HCEC 1CT (cell line): ENCODE results near the gene FZD8.
A peak's percentile ranks its signal among the peaks of the same experiment; 100 is the strongest.

Experiments
- DNase-seq: peaks from one replicate; pipeline ENCODE4 v3.0.0-alpha.2; 2017

The FZD8 gene

DNA sequence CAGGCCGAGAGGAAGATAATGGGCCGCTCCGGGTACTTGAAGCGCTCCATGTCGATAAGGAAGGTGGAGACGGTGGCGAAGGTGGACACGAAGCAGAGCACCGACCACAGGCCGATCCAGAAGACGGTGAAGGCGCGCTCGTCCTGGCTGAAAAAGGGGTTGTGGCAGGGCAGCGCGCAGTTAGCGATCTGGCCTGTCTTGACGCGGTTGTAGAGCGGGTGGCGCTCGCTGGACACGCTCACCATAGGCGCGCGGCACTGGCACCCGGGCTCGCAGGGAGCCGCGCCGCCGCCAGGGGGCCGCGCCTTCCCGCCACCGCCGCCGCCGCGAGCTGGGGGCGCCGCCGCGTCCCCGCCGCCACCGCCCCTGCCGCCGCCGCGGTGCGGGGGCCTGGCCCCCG lies 1.6 kb downstream of the FZD8 start:
- peak; percentile 77 for DNase-seq

DNA sequence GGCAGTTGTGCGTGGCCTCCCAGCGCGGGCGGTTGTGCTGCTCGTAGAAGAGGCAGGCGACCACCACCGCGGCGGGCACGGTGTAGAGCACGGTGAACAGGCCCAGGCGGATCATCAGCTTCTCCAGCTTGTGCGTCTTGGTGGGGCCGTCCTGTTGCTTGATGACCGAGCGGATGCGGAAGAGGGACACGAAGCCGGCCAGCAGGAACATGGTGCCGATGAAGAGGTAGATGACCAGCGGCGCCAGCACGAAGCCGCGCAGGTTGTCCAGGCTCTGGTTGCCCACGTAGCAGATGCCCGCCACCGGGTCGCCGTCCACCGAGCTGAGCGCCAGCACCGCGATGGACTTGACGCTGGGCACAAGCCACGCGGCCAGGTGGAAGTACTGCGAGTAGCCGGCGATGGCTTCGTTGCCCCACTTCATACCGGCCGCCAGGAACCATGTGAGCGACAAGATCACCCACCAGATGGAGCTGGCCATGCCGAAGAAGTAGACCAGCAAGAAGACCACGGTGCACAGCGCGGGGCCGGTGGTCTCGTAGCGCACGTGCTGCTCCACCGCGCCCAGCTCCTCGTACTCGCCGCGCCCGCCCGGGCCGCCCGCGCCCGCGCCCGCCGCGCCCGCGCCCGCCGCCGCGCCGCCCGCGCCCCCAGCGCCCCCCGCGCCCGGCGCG lies 2.2 kb downstream of the FZD8 start:
- peak; percentile 41 for DNase-seq

DNA sequence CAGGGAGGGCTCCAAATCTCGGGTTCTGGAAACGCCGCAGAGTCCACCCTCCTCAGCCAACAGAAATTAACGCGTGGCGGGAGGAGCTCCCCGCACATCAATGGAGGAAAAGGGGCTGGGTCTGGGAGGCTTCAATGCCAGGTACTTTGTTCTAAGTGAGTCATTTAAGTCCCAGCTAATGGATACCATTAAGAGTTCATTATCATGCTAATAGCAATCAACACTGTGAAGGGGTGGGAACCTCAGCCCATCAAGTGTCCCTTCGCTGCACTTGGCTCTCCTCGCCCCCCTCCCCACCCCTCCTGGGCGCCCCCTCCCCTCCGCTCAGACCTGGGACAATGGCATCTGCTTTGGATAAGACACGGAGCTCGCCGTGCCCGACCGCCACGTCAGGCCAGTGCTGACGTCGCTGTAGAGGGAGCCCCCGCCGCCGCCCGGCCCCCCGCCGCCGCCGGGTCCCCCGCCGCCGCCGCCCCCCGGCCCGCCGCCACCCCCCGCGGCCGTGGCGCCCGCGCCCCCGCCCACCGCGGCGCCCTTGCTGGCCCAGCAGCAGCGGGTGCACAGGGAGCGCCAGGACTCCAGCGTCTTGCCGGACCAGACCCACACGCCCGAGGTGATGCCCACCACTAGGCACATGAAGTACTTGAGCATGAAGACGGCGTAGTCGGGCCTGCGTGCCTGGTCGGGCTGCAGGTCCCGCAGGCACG lies 2.9 kb downstream of the FZD8 start:
- no peak for DNase-seq

DNA sequence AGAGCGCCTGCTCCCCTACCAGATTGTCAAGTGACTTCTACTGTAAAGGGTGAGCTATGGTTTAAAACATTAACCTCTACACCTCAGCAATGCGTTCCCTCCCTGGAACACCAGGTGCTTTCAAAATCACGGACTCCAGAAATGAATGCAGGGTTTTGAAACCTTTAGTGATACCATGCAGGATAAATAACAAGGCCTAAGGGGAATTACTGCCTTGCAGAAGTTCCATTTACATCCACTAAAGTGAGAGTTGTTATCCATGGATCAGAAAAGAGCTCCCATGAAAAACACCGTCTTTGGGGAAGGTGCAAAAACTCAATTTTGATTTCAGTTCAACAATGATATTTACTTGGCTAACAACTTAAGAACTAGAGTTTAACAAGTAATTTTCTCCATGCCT lies 4.0 kb downstream of the FZD8 start:
- no peak for DNase-seq

DNA sequence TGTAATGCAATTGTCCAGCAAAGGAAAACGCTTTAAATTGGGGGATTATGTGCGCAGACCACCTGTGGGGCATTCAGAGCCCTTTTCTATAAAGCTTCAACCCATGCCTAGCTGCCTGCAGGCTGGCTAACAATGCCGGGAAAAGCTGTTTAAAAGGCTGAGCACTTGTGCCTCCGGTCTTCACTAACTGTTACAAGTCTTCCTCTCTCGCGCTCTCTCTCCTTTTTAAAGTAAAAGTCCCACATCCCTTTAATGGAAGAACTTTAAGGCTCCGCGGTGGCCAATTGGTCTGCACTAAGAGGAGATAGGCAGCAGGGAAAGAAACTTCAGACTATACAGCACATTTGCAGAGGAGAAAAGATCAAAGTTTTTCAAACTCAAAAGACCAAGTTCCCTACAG lies 4.6 kb downstream of the FZD8 start:
- DNase-seq: no peak

DNA sequence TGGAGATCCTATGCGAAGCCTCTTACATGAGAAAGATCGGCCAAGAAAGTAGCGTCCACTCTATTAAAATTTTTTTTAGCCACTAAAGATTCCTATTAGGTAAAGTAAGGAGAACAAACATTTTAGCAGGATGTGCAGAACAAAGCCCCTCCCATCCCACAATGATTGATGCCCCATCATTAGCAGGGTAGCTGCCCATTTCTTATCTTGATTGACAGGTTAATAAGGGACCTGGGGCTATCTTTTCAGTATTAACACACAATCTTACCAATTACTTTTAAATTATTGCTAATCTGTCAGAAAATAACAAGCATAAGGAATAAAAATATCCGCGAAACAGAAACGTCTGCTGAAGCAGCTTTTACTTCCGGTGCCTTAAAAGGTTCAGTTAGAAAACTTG lies 5.1 kb downstream of the FZD8 start:
- no peak for DNase-seq

DNA sequence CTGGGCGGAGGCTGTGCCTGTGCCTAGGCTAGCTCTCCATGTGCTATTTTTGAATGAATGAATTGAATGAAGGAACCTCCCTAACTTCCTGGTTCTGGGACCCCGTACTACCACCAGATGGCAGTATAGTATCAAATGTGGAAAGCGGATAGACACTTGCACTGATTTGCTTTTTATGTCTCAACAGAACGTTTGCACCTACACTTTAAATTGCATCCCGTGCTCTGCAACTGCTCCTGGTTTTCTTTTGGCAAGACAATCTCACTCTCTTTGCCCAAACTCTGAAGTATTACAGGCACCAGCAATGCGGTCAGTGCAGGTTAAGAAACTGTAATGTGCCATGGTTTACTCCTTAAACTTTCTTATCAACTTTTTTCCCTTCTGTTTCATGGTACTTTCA lies 6.5 kb downstream of the FZD8 start:
- DNase-seq: peak; percentile 60

DNA sequence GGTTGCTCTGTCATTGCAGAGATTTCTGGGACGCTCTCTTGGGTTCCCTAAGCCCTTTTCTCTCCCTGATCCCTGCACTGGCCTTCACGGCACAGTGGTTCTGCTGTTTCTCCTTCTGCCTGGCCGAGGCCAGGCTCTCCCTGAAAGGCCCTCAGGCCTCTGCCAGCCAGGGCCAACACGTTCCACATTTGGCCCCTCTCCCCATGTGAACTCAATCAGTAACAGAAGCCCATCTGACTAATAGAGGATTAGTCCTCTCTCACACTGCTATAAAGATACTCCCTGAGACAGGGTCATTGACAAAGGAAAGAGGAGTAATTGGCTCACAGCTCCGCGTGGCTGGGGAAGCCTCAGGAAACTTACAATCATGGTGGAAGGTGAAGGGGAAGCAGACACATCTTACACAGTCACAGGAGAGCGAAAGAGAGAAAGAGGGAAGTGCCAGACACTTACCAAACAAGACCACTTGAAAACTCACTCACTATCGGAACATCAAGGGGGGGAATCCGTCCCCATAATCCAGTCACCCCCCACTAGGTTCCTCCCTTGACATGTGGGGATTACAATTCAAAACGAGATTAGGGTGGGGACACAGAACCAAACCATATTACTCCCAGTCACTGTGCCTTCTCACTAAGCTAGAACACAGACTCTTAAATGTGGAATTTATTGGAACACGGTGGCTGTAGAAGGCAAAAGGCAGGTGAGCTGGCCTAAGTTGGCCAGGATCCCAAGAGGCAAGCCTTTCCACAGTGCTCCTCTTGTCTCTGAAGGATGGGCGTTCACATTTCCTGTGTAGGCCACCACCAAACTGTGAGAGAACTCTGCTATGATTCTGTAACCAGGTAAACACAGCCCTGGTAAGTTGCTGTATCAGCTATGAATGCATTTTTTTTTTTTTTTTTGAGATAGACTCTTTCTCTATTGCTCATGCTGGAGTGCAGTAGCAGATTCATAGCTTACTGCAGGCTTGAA lies 8.8 kb downstream of the FZD8 start:
- no peak for DNase-seq

DNA sequence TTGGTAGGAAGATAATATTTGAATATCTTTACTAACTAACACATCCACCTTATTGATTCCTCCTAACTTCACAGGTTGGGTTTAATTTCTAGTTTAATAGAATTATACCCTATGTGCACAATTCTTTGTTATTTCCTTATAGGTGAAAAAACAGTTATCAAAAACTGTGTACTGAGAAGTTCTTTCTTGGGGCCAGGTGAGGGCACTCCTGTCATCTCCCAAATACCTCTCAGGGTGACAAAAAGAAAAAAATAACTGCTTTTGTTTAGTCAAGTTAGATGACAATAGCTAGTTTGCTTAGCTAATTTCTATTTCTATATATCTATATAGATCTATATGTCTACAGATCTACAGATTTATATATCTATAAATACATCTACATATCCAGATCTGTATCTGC lies 10.1 kb downstream of the FZD8 start:
- DNase-seq: no peak

DNA sequence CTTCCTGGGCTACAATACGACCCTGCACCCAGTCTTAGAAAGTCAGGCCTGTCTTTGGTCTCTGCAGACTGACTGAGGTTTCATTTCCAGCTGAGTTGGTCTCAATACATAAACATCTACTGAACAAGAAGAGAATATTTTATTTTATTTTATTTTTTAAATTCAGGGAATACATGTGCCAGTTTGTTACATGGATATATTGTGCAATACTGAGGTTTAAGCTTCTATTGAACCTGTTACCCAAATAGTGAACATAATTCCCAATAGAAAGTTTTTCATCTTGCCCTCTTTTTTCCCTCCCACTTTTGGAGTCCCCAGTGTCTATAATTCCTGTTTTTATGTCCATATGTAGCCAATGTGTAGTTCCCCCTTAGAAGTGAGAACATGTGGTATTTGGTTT lies 10.7 kb downstream of the FZD8 start:
- no peak for DNase-seq

DNA sequence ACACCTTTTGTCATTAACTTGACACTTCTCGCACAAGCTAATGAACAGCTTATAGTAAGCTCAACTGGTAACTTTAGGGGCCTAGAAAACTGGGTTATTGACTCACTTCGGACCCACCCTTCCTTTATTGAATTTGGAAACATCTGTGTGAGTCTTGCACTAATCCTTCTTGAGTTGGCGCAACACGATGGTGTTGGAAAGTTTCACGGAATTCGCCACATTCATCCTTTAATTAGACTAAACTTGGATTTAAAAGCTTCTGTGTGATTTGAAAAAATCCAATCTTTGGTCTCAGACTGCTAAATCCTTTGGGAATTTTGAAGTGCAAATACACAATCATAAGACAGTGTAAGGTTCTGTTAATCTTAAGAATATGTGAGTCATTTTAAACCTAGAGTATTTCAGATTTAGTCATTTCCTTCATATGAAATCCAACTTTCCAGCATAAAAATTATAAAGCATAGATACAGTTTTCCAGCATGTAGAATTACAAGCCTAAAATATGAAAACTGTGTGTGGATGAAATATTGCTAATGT lies 15.1 kb downstream of the FZD8 start:
- DNase-seq: peak; percentile 85

DNA sequence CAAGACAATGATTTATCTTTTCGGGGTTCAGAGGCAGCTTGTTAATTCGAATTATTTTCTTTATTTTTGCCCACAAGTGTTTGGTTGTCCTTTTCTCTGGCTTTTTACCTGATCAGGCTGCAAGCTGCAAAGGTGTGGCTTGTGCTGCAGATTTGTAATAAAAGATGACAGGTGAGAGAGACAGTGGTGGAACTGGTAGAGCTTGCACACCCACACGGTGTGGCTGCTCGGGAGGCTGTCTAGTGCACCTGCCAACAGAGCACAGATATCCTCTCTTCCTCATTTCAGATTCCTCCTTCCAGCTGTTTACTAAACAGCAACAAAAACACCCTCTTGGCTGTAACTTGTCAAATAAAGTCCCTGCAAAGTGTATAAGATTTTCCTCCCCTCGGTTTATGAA lies 27.8 kb downstream of the FZD8 start:
- no peak for DNase-seq

DNA sequence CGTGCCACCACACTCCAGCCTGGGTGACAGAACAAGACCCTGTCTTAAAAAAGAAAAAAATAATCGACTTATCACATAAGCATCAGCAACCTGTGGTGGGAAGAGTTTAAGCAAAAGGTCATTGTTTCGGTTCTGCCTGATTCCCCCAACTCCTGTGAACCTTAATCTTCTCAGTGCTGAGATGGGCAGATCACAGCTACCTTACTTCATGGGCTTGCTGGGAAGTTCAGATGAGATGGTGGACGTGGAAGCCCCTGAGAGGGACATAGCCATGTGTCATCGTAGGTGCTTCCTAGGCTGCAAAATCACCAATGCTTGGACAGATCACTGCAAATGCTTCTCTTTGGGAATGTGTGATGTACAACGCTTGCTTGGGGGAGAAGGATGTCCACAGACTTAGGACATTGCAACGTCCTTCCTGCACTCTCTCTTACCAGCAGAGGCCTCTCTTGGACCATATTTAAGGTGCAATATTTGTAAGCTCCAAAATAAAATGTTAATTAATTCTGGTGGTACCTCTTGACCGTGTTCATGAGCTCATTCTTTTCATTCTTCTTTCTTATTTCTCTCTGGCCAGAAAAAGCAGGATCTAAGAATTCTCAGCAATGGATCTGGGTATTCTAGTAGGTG lies 28.4 kb downstream of the FZD8 start:
- DNase-seq: peak; percentile 67

DNA sequence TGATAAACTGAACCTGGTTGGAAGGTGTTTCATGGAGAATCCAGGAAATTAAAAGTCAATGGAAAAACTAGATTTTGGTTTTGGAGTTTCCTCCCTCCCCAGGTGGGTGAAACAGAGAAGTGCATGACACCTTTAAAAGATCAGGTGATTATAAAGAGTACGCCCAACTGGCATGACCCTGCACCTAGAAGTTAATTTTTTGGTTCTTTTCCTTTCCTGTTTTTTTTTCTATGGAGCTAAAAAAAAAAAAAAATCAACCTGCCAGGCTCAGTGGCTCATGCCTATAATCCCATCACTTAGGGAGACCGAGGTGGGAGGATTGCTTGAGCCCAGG lies 29.0 kb downstream of the FZD8 start:
- DNase-seq: no peak

DNA sequence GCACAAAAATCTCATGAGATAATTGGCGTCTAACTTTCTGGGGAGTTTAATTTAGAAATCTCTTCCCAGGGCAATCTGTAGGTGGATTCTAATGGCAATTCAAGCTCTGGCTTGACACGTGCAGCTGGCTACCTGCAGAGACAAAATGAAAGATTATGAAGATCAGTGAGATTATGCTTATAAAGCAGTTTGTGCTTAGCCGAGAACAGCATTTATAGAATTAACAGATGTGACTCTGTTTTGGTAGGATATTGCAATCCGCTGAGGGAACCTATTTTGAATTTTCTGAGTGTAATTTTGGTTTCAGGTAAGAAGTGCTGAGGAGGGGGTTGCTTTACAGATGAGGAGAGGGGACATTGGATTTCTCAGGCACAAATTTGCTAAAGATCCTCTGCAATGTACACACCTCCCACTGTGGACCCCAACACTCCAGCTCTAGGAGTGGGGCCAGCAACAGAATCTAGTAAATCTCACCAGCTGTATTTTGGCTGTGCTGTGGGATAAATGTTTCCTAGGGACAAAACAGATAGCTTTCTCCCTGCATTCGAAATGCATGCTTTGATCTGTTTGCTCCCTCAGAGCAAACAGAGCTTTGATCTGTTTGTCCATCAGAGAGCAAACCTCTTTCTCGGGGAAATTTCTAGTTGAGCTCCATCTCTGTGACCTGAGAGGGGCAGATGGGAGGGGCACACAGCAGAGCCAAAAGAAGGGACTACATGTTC lies 29.6 kb downstream of the FZD8 start:
- DNase-seq: no peak

DNA sequence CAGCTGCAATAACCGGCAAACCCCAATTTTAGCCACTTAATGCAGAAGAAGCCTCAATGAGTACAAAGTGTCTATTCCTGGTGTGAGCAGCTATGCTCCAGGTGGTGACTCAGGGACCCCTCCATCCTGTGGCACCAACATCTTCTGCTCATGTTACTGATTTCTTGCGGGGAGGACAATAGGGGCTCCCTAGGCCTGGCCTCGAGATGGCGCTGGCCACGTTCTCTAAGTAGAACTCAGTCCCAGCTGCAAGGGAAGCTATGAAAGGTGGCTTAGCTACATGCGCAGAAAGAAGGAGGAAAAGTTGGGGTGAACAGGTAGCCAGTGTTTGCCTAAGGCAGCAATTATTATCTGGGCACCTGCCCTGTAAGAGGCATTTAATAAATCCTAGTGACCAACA lies 30.3 kb downstream of the FZD8 start:
- DNase-seq: no peak

DNA sequence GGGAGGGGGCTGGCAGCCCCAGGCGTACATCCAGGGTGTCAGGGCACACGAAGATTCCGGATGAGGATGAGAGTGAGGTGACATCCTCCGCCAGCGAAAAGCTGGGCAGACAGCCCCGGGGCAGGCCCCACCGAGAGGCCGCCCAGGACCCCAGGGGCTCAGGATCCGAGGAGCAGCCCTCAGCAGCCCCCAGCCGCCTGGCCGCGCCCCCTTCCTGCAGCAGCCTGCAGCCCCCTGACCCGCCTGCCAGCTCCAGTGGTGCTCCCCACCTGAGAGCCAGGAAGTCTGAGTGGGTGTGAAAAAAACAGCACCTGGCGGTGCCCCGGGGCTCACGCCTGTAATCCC lies 33.8 kb downstream of the FZD8 start:
- DNase-seq: no peak

GRCh38 chr10:35607475-35608327 lies 34.4 kb downstream of the FZD8 start:
- DNase-seq: no peak

DNA sequence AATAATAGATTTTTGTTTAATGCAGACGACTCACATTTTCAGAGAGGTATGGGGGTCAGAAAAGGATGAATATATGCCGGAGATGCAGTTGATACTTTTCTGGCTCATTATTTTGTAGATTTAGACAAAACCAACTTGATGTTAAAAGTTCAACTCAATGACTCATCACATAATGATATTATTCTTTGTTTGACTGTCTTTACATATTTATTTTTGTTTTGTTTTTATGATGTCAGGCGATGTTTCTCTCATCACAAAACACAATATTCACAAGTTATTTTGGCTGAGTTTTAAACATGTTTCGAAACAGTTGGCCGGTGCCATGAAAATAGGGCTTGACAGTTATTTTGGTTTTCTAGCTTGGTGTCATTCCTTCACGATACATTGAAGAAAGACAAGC lies 35.7 kb downstream of the FZD8 start:
- DNase-seq: peak; percentile 18

DNA sequence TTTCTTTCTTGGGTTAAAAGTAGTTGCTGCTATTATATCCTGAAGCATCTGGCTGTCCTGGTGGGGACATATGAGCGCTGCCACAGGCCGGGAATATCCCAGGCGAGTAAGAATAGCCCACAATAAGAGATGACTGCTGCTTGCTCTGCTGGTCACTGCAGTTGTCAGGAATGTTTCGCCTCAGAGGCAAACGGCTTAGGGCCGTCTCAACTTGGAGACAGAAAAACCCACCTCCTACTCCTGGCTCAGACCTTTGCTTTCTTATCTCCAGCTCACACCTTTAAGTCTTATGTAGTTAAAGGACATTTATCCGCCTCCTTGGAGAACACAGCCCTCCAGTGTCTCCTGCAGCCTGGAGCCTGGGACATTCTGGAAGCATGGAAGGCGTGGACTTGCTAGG lies 36.9 kb downstream of the FZD8 start, which contains the start of gene GJD4:
GJD4 (plus strand) TSS at position 151 of the 400 bp plus-strand sequence; CDS start at position 378, 227 bp downstream.
- DNase-seq: no peak

DNA sequence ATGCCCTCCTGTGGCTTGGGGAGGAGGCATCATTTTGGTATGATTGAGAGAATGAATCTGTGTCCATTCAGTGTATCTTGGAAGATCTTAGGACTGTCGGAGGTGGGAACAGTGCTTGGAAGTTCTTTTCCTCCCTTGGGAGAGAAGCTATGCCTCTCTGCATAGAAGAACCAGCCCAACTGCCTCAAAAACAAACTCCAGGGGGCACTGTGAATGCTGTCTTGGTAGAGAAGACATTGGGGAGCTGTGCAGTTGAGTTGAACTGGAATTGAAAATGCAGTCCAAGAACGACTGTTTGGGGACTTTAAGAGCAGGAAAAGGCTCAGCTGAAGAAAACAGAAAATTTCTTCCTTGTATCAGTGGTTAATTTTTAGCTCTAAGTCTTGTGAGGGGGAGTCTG lies 41.9 kb downstream of the FZD8 start:
- DNase-seq: no peak
